GM12891 (cell line): ENCODE results near the gene ALK.

ENCODE experiments used
- POLR2A ChIP-seq: IDR thresholded peaks from 2 replicates; pipeline ENCODE4 v1.6.1; 2011; ENCODE audit warnings: low read depth, low read length, control low read depth
- POLR2AphosphoS5 ChIP-seq: IDR thresholded peaks from 2 replicates; pipeline ENCODE4 v1.6.1; 2011; ENCODE audit warnings: low read depth, low read length, control low read depth
- POU2F2 ChIP-seq: IDR thresholded peaks from 2 replicates; pipeline ENCODE4 v1.6.1; 2011; ENCODE audit warnings: low read depth, mild to moderate bottlenecking, control low read depth, low read length, moderate library complexity
- SPI1 ChIP-seq: IDR thresholded peaks from 2 replicates; pipeline ENCODE4 v1.6.1; 2011; ENCODE audit warnings: low read depth, low read length, control low read depth
- TAF1 ChIP-seq: IDR thresholded peaks from 2 replicates; pipeline ENCODE4 v1.6.1; 2011; ENCODE audit warnings: low read depth, low read length, control low read depth

- TF ChIP-seq POLR2AphosphoS5 (no peak), SPI1 (no peak), TAF1 (no peak), POLR2A (no peak), POU2F2 (0 out of 2 replicates have a peak, but pooled peaks have one; percentile 23)
These were observed 612.0 kb downstream of the ALK start for GRCh38 chr2:29309090-29310029.
